GM18502 (cell line): ENCODE results near the gene PITX1.

Source experiments
- ATAC-seq: cut with Tn5 transposase; IDR thresholded peaks from one replicate; pipeline ENCODE4 v1.9.1; 2021; ENCODE audit warnings: mild to moderate bottlenecking; ENCODE audit not compliant: unreplicated experiment, poor library complexity

Gene PITX1

DNA sequence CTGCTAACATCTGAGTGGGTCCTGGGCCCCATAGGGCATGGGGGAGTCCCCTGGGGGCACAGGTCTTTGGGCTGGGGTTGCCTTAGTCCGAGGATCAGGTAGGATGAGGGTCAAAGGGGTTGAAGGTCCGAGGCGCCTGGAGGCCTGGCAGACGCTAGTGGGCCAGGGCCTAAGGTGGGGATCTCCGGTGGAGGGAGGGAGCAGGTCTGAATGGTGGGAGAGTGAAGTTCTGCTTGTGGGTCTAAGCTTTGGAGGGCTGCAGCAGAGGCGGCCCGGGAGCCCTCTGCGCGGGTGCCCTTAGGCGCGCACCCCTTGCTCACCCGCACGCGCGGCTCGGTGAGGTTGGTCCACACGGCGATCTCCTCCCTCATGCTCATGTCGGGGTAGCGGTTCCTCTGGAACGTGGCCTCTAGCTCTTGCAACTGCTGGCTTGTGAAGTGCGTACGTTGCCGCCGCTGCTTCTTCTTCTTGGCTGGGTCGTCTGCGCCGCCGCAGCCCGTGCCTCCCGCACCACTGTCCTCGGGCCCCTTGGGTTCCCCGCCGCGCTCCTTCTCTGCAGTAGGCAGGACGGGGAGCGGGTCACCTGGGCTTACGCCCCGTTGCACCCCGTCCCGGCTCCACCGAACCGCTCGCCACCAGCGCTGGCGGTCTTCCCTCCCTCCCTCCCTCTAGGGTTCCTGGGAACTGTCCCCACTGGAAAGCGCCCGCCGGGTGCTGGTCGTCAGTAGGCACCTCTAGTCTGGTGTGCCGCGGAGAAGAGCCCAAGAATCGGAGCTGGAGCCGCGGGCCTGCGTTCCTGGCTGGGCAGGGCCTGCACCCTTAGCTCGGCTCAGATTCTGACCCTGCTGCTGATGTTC lies 2.8 kb downstream of the PITX1 start:
- ATAC-seq, result no peak

DNA sequence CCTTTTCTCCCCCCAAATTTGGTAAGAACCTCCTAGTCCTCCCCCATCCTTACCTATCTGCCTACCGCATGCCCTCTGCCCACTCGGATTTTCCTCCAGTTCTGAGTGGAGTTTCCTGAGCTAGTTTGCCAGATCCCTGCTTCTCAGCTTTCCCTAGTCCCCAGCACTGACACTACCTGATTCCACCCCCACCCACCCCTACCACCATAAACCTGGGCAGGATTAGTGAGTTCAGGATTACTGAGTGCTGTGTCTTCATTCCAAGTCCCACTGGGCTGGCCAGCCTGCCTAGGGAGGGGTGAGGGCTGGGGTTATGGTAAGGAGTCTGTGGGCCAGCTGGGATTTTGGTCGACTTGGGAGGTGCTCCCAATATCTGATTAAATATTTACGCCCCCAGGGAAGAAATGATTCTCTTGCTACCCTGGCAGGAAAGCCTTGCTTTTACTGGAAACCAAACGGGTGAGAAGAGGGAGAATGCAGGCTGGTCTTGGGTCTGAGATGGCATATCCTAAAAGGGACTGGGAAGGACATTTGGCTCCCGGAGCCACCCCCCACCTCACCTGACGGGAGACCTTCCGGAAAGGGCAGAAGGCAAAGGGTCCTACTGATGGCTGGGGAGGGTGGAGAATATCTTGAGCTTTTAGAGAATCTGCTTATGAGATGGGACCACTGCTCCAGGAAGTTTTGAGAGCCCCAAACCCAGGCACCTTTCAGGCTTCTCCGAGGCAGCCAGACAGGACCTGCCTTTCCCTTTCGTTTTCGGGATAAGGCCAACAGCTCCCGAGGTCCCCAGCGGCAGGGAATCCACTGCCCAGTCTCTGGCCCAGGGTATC lies 3.7 kb downstream of the PITX1 start:
- ATAC-seq, result no peak

DNA sequence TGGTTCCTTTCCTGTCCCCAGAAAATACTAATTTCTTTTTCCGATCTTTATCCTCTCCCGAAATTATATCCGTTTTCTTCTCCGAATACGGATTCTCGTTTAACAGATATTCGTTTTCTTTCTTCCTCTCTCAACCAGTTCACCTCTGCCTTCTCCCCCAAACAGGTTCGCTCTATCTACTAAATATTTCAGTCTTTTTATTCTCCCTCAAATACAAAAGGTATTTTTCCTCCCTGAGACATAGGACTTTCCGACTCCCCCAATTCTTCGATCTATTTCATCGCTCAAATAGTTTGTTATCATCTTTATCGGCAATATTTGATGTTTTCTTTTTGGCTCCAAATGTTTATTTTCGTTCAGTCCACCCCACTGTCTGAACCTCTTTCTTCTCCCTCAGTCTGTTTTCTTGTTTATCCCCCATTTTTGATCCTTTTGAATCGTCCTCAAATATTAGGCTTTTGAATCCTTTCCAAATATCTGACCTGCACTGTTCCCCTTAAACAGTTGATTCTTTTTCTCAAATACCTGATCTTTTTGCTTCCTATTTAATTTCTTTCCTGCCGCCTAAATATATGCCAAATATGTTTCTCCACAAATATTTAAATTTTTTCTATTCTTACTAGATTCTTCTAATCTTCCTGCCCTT lies 4.4 kb downstream of the PITX1 start:
- ATAC-seq, result no peak

GRCh38 chr5:135028791-135029476 lies 5.1 kb downstream of the PITX1 start:
- no peak for ATAC-seq

GRCh38 chr5:135027697-135028615 lies 6.1 kb downstream of the PITX1 start:
- no peak for ATAC-seq

DNA sequence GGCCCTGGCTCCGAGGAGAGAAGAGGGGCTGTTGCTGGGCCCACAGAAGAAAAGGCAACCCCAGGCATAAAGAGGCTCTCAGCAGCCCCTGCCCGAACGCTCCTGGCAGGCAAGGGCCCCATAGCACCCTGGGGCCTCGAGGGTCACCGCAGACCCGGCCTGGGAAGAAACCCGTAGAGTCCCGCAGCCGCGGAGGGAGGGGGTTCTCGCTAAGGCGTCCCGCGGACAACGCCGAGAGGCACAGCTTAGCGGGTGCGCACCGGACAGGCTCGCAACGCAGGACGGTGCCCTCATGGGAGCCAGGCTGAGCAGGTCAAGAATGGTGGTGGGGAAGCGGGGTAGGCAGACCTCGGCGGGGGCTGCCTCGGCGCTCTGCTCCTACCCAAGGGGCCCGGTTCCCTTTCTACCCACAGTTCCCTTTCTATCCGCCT lies 6.7 kb downstream of the PITX1 start:
- no peak for ATAC-seq

- ATAC-seq, result no peak
Measured at GRCh38 chr5:135026645-135027265, 7.3 kb downstream of the PITX1 start.

DNA sequence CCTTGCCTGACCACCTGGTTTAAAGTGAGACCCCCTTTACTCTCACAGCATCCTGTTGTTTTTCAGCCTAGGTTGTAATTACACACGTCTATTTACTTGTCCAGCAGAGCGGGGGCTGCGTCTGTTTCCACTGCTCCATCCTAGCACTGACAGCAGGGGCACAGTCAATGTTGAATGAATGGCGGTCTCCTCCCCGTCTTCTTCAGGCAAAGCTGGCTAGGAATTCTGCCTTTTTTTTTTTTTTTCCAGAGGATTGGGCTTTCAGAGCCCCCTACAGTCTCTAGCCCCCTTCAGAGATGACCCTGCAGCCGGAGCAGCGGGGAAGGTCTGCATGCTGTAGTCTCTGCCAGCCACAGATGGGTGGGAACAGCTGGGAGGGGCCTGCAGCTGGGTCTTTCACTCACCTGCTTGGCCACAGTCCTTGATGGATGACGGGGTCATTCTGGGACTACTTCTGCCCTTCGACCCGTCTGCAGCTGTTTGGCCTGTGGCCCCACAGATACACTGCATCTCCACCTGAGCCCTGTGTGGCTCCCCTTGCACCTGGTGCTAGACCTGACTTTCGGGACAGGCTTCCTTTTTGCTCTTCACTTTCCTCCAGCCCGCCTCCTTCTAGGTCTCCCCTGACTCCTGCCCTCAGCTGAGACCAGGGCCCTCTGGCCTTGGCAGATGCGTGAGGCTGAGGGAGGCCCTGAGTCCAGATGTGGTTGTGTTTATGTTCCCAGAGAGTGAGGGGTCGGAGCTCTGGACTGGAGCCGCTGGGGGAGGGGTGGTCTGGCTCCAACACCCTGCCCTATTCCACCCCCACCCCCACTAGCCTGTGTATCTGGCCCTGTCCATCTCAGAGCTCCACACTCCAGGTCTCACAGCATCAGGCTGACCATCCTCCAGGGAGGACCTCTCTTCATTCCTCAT lies 8.0 kb downstream of the PITX1 start:
- no peak for ATAC-seq

- no peak for ATAC-seq
Measured at GRCh38 chr5:135024956-135025729, 8.9 kb downstream of the PITX1 start.

DNA sequence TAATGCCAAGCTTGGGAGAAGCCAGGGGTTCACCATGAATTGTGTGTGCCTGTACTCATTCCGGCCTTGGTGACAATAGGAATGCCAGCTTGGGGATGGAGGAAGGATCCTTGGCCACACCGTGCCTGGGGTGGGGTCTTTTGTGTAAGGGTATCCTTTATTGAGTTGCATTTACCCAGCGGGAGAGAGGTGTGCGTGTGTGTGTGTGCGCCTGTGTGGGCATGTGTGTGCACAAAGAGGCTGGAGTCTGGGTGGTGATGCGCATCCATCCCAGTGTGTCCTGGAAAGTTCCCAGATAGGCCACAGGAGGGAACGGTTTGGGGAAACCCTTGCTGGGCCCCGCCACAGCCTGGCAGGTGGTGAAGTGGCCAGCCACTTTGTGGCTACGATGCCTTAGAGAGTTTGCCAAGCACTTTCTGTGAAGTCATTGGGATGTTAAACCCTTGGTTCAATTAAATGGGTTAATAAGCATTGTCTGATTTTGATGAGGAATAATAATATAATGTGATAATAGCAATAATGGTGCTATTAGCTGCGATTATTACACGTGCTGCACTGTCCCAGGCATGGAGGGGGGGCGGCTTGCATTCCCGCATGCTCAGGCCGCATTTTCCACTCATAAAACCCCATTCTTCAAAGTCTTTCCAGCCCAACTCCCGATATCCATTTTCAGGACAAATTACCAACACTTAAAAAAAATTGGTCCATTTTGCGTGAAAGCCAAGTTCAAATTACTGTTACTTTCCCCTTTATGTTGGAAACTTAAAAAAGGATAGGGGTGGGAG lies 13.7 kb downstream of the PITX1 start:
- no peak for ATAC-seq

DNA sequence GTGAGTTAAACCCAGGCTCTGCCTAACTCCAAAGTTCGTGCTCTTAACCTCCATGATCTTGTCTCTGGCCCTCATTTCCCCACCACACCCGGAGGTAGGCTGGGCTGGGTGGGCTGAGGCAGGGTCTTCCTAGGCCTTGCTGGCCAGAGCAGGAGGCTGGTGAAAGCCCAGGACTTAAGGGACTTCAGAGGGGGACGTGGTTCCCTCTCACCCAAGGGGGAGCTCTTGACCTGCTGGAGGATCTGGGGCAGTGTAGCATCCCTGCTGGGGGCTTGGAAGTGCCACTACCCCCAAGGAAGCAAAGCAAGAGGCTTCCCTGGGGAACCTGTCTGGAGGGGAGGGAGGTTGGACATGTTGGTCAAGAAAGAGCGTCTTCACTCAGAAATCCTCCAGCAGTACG lies 14.7 kb downstream of the PITX1 start:
- no peak for ATAC-seq

- ATAC-seq, result no peak
Measured at GRCh38 chr5:135018457-135018856, 15.6 kb downstream of the PITX1 start.

DNA sequence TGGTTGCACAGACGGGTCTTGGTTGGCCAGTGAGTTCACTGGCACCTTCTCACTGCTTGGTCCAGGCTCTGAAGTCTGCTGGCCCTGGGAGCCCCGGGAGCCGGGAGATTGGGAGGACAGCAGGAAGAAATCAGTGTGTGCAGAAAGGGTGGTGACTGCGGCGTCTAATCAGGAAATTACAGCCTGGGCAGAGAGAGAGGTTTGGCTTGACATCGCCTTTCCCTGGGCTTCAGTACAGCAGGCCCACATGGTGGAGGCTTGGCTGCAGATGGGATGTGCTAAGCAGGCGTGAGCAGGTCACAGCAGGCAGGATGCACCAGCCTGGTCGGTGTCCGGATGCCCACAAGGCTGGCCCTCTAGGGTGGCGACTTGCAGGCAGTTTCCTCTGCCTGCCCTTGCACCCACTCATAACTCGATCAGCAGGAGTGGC lies 17.2 kb downstream of the PITX1 start:
- ATAC-seq, result no peak

- no peak for ATAC-seq
Measured at GRCh38 chr5:135015942-135016341, 18.1 kb downstream of the PITX1 start.

GRCh38 chr5:135013947-135014570 lies 20.0 kb downstream of the PITX1 start:
- no peak for ATAC-seq

DNA sequence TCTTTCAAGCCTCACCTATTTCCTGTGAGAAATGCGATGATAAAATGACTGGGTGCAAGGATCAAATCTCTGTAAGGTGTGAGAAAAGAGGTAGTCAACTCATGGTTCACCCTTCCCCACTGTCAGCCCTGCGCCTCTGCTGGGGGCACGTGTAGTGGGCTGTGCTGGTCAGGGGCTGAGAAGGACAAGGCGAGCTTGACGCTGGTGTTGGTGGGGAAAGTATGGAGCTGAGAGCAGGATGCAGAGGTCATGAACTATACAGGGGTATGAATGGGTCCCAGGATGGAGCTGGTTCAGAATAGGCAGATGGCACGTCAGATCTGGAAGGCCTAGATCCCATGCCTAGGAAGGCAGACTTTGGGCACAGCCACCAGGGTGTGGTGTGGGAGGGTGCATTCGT lies 20.6 kb downstream of the PITX1 start:
- ATAC-seq, result no peak
